ENCODE results near the gene MEG3. TPM values are rescaled to one million over a fixed set of nuclear protein-coding genes. Genes with fewer than 3 reads are reported as not detected.

MEG3 gene
- polyA plus RNA-seq, 1 donor from 2014 or later = not detected

- no peaks in the 10 kb centered on the region for H3K27me3 ChIP-seq (ENCODE audit: insufficient read depth, low read depth, low read length)
- no peaks in the 10 kb centered on the region for H3K9me3 ChIP-seq (ENCODE audit: low read length)
- no peaks in the 10 kb centered on the region for H3K9me2 ChIP-seq (ENCODE audit: insufficient read depth, low read length)
- no peak overlapping the region for H3K27ac ChIP-seq (ENCODE audit: low read length)
- no peaks in the 10 kb centered on the region for H3K79me2 ChIP-seq (replicated peaks; ENCODE audit: insufficient read depth, low read length)
- TF ChIP-seq RAD21 (conservative IDR thresholded peaks at IDR 0.05) (no peak), POLR2AphosphoS5 (IDR thresholded peaks at IDR 0.05) (no peak), EZH2 (IDR thresholded peaks at IDR 0.05; ENCODE audit: borderline replicate concordance, insufficient read depth, low read length, poor library complexity, severe bottlenecking) (no peak), CTCF (IDR thresholded peaks at IDR 0.05; ENCODE audit: poor library complexity, severe bottlenecking) (no peak), MXI1 (conservative IDR thresholded peaks at IDR 0.05; ENCODE audit: poor library complexity, severe bottlenecking) (no peak), SMC3 (conservative IDR thresholded peaks at IDR 0.05; ENCODE audit: poor library complexity) (no peak), TAF1 (IDR thresholded peaks at IDR 0.05; ENCODE audit: low read depth) (no peak), REST (IDR thresholded peaks at IDR 0.05; ENCODE audit: borderline replicate concordance) (no peak), EP300 (conservative IDR thresholded peaks at IDR 0.05; ENCODE audit: poor library complexity, severe bottlenecking) (no peak)
- no peak overlapping the region for H3K4me2 ChIP-seq (ENCODE audit: low read length)
- H3K4me3 ChIP-seq (ENCODE audit: low read length) = no peak overlapping the region
- H3K9ac ChIP-seq (ENCODE audit: low read length) = no peak overlapping the region
- no peak overlapping the region for H2AFZ ChIP-seq (ENCODE audit: low read depth, low read length)
- H4K20me1 ChIP-seq (ENCODE audit: insufficient read depth) = no peaks in the 10 kb centered on the region
- H3K36me3 ChIP-seq (ENCODE audit: insufficient read depth, low read length) = no peaks in the 10 kb centered on the region
- peaks cover 11% of the 10 kb centered on the region for H3F3A ChIP-seq (ENCODE audit: insufficient read depth, low read length, poor library complexity, severe bottlenecking)
These were observed 14.6 kb downstream of the MEG3 start for GRCh38 chr14:100840286-100841065.

- H3K27me3 ChIP-seq (ENCODE audit: insufficient read depth, low read depth, low read length) = no peaks in the 10 kb centered on the region
- no peak overlapping the region for H2AFZ ChIP-seq (ENCODE audit: low read depth, low read length)
- H3K9ac ChIP-seq (ENCODE audit: low read length) = no peak overlapping the region
- H3K9me2 ChIP-seq (ENCODE audit: insufficient read depth, low read length) = no peaks in the 10 kb centered on the region
- H4K20me1 ChIP-seq (ENCODE audit: insufficient read depth) = no peaks in the 10 kb centered on the region
- no peaks in the 10 kb centered on the region for H3K79me2 ChIP-seq (replicated peaks; ENCODE audit: insufficient read depth, low read length)
- no peak overlapping the region for H3K27ac ChIP-seq (ENCODE audit: low read length)
- H3K9me3 ChIP-seq (ENCODE audit: low read length) = no peaks in the 10 kb centered on the region
- no peak overlapping the region for H3K4me3 ChIP-seq (ENCODE audit: low read length)
- peaks cover 11% of the 10 kb centered on the region for H3F3A ChIP-seq (ENCODE audit: insufficient read depth, low read length, poor library complexity, severe bottlenecking)
- H3K36me3 ChIP-seq (ENCODE audit: insufficient read depth, low read length) = no peaks in the 10 kb centered on the region
- H3K4me2 ChIP-seq (ENCODE audit: low read length) = no peak overlapping the region
- TF ChIP-seq EZH2 (IDR thresholded peaks at IDR 0.05; ENCODE audit: borderline replicate concordance, insufficient read depth, low read length, poor library complexity, severe bottlenecking) (no peak), SMC3 (conservative IDR thresholded peaks at IDR 0.05; ENCODE audit: poor library complexity) (no peak), REST (IDR thresholded peaks at IDR 0.05; ENCODE audit: borderline replicate concordance) (no peak), CTCF (IDR thresholded peaks at IDR 0.05; ENCODE audit: poor library complexity, severe bottlenecking) (no peak), RAD21 (conservative IDR thresholded peaks at IDR 0.05) (no peak), TAF1 (IDR thresholded peaks at IDR 0.05; ENCODE audit: low read depth) (no peak), EP300 (conservative IDR thresholded peaks at IDR 0.05; ENCODE audit: poor library complexity, severe bottlenecking) (no peak), MXI1 (conservative IDR thresholded peaks at IDR 0.05; ENCODE audit: poor library complexity, severe bottlenecking) (no peak), POLR2AphosphoS5 (IDR thresholded peaks at IDR 0.05) (no peak)
These were observed 15.3 kb downstream of the MEG3 start for GRCh38 chr14:100841066-100841760.

All from neural cell (in vitro differentiated cells).